HG03469 (cell line): Measurements from ENCODE around the gene SMARCD2.
"Not testable (repeated sequence)": the region's sequence is repeated elsewhere in the genome, so short reads cannot be mapped to it uniquely, and the experiment has no call there.

ENCODE experiments used
- ATAC-seq: cut with Tn5 transposase; IDR thresholded peaks from one replicate; pipeline ENCODE4 v1.9.1; 2021; ENCODE audit warnings: mild to moderate bottlenecking, moderate library complexity, moderate number of reproducible peaks; ENCODE audit not compliant: unreplicated experiment

The SMARCD2 gene

DNA sequence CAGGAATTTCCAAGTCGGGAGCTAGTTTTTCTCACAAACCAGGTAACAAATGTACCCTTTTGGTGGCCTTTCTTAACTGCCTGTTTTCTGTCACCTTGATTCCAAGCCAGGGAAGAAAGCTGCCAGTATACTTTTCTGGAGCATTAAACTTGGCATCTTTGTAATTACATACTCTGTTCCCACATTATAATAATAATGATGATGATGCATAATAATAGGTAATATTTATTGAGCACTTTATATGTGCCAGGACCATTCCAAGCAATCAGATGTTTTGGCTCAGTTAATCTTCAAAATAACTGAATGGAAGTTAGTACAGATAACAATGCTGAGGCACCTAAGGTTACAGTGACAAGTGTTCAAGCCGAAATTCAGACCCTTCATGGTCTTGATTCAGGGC is 26.4 kb downstream of the SMARCD2 start:
- ATAC-seq = no peak

DNA sequence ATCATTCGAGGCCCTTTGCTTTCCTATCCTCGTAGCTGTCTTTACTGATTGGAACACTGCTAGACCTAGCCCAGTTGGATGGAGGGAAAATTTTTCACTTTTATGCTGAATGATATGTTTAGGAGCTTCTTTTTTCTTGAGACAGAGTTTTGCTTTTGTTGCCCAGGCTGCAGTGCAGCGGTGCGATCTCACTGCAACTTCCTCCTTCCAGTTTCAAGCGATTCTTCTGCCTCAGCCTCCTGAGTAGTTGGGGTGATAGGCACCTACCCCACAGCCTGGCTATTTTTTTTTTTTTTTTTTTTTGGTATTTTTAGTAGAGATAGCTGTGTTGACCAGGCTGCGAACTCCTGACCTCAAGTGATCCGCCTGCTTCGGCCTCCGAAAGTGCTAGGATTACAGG is 32.5 kb downstream of the SMARCD2 start:
- no peak for ATAC-seq

- ATAC-seq = no peak
Observed at GRCh38 chr17:63805591-63805990, 36.9 kb downstream of the SMARCD2 start.

DNA sequence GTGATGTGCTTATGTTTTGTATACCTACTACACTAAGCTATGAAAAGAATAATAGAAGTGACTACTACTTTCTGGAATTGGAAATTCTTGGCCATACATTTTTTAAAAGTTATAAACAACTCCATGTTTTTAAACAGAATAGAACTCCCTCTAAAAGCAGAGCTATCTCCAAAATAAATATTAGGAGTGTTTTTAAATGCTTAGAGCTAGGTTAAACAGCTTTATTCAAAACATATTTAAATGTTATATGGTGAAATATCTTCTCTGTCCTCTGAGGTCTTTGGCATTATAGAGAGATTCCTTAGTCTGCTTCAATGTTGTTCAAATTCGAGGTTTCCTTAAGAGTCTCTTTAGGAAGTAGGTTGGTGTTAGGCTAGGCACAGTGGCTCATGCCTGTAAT is 38.2 kb downstream of the SMARCD2 start:
- ATAC-seq = no peak

DNA sequence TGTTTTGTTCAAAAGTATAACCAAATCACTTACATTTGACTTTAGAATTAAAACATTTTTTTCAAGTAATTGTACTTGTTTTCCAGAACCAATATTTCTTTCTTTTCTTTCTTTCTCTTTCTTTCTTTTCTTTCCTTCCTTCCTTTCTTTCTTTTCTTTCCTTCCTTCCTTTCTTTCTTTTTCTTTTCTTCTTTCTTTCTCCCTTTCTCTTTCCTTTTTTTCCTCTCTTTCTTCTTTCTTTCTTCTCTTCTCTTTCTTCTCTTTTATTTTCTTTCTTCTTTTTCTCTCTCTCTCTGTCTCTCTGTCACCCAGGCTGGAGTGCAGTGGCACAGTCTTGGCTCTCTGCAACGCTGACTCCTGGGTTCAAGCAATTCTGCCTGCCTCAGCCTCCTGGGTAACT is 41.7 kb downstream of the SMARCD2 start:
- no peak for ATAC-seq

- ATAC-seq = no peak
Observed at GRCh38 chr17:63798572-63799106, 43.8 kb downstream of the SMARCD2 start.

- ATAC-seq = not testable (repeated sequence)
Observed at GRCh38 chr17:63796375-63796774, 46.1 kb downstream of the SMARCD2 start.

DNA sequence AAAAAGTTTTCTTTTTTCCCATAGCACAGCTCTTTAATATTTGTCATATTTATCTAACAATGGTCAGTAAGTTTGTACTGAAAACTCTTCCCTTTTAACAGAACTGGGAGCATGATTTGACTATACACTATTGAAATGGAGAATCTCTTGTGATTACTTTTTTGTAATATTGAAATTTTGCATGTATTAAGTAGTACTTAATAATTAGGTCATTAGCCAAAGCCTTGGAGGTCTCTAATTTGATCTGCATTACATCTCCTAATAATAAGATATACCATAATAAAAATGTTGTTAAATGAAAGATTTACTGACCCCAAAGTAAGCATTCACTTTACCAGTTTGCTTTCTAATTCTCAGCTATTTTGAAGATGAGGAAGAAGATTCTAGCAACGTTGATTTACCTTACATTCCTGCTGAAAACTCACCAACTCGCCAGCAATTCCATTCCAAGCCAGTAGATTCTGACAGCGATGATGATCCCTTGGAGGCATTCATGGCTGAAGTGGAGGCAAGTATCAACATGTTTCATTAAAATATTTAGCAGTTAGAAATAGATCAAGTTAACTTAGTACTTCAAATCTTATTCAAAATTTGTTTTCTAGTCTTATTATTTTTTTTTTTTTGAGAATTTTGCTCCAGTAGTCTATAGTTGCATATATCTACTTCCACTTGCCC is 50.3 kb downstream of the SMARCD2 start:
- ATAC-seq = no peak

DNA sequence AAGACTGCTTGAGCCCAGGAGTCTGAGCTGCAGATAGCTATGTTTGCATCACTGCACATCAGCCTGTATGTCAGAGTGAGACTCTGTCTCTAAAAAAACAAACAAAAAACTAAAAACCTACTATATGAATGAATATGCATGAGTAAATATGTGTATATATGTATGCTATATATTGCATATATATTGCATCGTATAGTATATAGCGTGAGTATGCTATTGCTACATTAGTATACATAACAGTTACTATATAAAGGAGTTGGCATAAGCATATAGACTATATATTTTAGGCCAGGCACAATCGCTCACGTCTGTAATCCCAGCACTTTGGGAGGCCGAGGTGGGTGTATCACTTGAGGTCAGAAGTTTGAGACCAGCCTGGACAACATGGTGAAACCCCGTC is 52.4 kb downstream of the SMARCD2 start:
- ATAC-seq = no peak

DNA sequence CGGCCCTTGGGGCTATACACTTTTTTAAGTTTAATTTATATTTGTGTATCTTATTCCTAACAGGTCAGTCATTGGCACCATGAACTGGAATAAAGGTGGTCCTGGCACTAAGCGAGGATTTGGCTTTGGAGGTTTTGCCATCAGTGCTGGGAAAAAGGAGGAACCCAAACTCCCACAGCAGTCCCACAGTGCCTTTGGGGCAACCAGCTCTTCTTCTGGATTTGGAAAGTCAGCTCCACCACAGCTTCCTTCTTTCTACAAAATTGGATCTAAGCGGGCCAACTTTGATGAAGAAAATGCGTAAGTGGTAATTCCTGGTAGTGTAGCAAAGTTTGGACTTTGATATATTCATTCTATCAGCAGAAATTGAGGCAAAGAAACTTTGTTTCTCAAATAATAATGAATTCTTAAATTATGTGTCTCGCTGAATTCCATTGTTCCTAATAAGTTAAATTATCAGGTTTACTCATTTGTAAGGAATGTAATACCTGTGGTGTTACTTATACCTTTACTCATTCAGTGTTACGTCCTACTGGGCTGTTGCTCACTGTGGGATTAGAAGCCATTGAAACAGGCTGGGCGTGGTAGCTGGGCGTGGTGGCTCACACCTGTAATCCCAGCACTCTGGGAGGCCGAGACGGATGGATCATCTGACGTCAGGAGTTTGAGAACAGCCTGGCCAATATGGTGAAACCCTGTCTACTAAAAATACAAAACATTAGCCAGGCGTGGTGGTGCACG is 55.3 kb downstream of the SMARCD2 start:
- no peak for ATAC-seq

- ATAC-seq = no peak
Observed at GRCh38 chr17:63786117-63786516, 56.4 kb downstream of the SMARCD2 start.

GRCh38 chr17:63785556-63785955 is 56.9 kb downstream of the SMARCD2 start:
- ATAC-seq = no peak

DNA sequence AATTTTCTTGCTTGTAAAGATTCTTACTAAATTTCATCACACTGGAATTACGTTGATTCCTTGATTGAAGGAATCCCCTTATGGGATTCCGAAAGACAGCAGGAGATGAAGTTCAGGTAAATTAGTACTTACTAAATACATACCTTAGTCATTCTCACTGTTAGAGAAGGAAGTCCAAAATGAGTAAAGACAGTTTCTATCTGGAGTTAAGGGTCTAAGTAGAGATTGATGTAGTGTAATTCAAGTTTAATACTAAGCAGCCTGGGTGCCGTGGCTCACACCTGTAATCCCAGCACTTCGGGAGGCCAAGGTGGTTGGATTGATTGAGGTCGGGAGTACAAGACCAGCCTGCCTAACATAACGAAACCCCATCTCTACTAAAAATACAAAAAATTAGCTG is 59.0 kb downstream of the SMARCD2 start:
- ATAC-seq = no peak
